Coronary artery (tissue), 2 donors: ENCODE results near the gene TAS1R3.

Experiments
- DNase-seq: peaks from one replicate; pipeline ENCODE4 v3.0.0-alpha.2; 2017; ENCODE audit warnings: low spot score
- H3K27ac ChIP-seq, 2 donors: fragments of 200-600 bp; sonication (generic); one replicate each; pipeline ENCODE4 v1.5.1; 2016 to 2019
- H3K4me3 ChIP-seq: fragments of 200-600 bp; sonication (generic); 2 replicates; pipeline ENCODE4 v1.5.1; 2016; ENCODE audit warnings: mild to moderate bottlenecking, moderate library complexity
- CTCF ChIP-seq: fragments of 200-600 bp; sonication (generic); IDR thresholded peaks from one replicate; pipeline ENCODE4 v1.5.1; 2019; ENCODE audit warnings: antibody characterized with exemption

Gene TAS1R3

DNA sequence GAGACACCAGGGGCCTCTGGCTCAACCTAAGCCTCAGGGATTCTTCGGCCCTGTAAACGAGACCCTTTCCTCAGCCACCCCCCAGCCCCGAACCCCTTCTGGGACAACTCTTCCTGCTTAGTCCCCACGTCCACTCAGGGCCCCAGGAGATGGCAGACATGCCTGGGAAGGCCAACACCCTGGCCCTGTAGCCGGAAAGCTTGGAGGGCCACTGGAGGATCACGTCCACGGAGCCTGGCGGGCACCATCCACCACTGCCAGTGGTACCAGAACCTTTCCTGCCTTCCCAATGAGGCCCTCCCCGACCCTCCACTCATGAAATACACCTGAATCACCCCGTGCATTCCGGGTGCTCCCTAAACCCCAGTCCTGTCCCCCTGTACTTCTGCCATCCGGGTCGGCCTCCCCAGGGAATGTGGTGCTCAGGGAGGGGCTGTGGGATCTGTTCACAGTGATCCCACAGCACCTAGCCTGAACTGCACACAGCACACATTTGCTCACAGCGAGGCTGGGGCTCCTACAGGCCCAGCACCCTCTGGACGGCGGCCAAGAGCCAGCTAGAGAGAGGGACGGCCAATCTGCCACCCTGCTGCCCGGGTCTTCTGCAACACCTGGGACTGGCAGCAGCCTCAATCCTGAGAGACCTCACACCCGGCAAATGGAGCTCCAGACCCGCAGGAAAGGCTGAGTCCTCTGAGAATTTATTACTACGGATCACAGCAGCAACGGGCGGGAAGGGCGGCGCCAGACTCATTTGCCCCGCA, 42.2 kb downstream of the TAS1R3 start:
- TF ChIP-seq CTCF = no peak
- Histone ChIP-seq H3K27ac (no peak overlapping the region), H3K4me3 (no peak overlapping the region)
- DNase-seq = no peak

GRCh38 chr1:1373815-1374588, 42.9 kb downstream of the TAS1R3 start:
- no peak for DNase-seq
- TF ChIP-seq CTCF = no peak
- Histone ChIP-seq H3K4me3 (peak overlapping the region; percentile 100), H3K27ac (peak overlapping the region; percentile 85 to 97)

DNA sequence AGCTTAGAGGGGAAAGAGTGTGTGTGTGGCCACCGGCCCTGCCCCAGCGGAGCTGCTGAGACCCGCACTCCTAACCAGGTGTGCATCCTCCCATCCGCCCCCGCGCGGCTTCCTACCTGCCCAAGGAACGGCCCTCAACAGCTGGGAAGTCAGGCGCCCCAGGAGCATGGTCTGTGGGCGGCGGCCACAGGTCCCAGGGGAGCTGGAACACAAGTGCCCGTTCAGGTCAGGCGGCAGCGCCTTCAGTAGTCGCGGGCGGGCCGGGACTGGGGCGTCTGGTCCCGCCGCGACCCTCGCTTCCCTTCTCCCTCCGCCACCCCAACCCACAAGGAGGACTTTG, 43.5 kb downstream of the TAS1R3 start:
- H3K4me3 ChIP-seq = peak overlapping the region; percentile 100
- TF ChIP-seq CTCF = no peak
- peak overlapping the region; percentile 85 to 97 for H3K27ac ChIP-seq
- DNase-seq = no peak

DNA sequence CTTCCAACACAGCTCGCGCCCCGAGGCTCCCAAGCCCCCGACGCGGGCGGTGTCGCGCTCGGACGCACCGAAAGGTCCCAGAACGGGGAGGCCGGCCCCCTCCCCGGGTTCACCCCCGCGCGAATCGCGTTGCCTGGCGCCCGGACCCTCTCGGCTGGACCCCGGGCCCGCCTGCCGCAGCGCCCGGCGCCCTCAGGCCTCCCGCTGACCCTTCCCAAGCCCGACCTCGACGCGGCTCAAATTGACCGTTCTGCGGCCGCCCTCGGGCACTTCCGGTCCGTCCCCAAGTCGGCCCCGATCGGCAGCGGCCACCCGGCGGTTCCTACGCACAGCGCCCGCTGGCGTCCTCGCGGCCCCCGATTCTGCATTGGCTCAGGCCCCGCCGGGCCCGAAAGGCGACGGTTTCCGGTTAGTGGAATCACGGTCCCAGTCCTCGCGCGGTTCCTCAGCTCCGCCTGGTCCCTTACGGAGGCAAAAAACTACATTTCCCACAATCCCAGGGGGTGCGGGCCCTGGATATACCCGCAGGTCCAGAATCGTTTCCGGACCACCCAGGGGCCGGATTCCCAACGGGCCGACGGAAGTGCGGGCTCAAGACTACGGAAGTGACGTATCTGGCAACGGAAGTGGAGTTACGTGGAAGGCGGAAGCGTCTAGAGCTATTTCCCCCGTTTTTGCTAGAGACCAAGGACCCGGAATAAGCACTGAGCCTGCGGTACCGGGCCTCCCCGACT, 44.0 kb downstream of the TAS1R3 start, which contains the start of gene AURKAIP1:
AURKAIP1 (minus strand) TSS at position 279 of the 734 bp plus-strand sequence. CDS start 451 bp downstream, outside the sequence.
- Histone ChIP-seq H3K4me3 (peak within 1 kb of the TSS; percentile 100), H3K27ac (peak within 1 kb of the TSS; percentile 85 to 97)
- peak; percentile 100 for DNase-seq
- no peak for TF ChIP-seq CTCF

DNA sequence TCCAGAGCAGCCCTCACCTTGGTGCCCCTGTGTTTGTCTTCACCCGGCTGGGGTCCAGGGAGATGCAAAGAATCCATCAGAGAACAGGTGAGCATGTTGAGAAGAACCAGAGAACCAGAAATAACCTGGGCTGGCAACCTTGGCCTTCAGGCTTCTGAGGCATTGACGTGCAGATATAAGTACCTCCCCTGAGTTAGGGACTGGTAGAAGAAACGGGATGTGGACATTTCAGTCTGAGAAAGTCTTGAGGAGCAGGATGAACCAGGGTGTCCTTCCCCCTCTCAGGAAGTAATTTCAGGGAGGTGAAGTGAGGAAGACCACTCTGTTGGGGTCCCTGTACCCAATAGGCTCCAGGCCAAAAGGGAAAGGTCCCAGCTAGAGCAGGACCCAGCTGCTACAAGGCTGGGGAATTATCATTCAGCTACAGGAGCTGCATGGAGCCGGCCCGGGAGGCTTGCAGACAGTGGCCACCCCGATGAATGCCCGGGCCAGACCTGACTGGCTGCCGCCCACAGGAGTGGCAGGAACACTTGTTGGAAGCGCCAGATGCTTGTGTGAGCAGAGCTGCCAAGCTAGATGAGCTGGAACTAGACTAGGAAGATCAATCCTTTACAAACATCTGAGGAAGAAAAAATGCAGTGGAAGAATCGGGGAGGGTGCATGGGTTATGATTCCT, 45.6 kb downstream of the TAS1R3 start:
- Histone ChIP-seq H3K27ac (no peak overlapping the region), H3K4me3 (no peak overlapping the region)
- DNase-seq = no peak
- no peak for TF ChIP-seq CTCF

- TF ChIP-seq CTCF = no peak
- H3K27ac ChIP-seq = no peak overlapping the region
- DNase-seq = no peak
Measured at GRCh38 chr1:1377540-1378205, 46.6 kb downstream of the TAS1R3 start.

More at GRCh38 chr1:1377540-1378205, 46.6 kb downstream of the TAS1R3 start:
- no peak overlapping the region for H3K4me3 ChIP-seq
